Kidney (tissue), 14 donors: Measurements from ENCODE around the gene FANCC. TPM values are rescaled to one million over a fixed set of nuclear protein-coding genes. Genes with fewer than 3 reads are reported as not detected.

Source experiments
- DNase-seq, 5 donors: peaks; one replicate each; pipeline ENCODE4 v3.0.0-alpha.2; 2013 to 2020
- FAIRE-seq: peaks from 2 replicates; lab custom pipeline; 2012; peaks lifted over from hg19 to GRCh38; lab: Jason Lieb, UNC
- H3K27ac ChIP-seq, 2 donors: one replicate each; pipeline ENCODE4 v1.7.0; 2013; ENCODE audit warnings: low read depth in 2 of 2, low read length in 2 of 2, inconsistent platforms in 1 of 2
- H3K27me3 ChIP-seq: one replicate; pipeline ENCODE4 v1.7.1; 2013; ENCODE audit warnings: low read length, inconsistent platforms; ENCODE audit not compliant: control insufficient read depth, insufficient read depth
- H3K36me3 ChIP-seq, 3 donors: one replicate each; pipeline versions ENCODE4 v1.7.0 to v1.7.1; 2013; ENCODE audit warnings: low read length in 3 of 3, control low read depth in 1 of 3, inconsistent platforms in 1 of 3; ENCODE audit not compliant: insufficient read depth in 3 of 3, control insufficient read depth in 2 of 3
- H3K4me1 ChIP-seq, 3 donors: one replicate each; pipeline versions ENCODE4 v1.7.0 to v1.7.1; 2013; ENCODE audit warnings: low read length in 3 of 3, inconsistent platforms in 1 of 3, low read depth in 1 of 3; ENCODE audit not compliant: control insufficient read depth in 2 of 3, insufficient read depth in 2 of 3
- H3K4me3 ChIP-seq, 3 donors: one replicate each; pipeline versions ENCODE4 v1.7.0 to v1.8.1; 2013; ENCODE audit warnings: low read length in 3 of 3, control low read depth in 1 of 3, inconsistent platforms in 1 of 3
- H3K9ac ChIP-seq, 3 donors: one replicate each; pipeline versions ENCODE4 v1.7.0 to v1.7.1; 2013; ENCODE audit warnings: low read length in 3 of 3, control low read depth in 1 of 3, inconsistent platforms in 1 of 3
- H3K9me3 ChIP-seq, 3 donors: one replicate each; pipeline versions ENCODE4 v1.7.0 to v1.7.1; 2013; ENCODE audit warnings: low read length in 3 of 3, control low read depth in 1 of 3, inconsistent platforms in 1 of 3; ENCODE audit not compliant: control insufficient read depth in 2 of 3, insufficient read depth in 1 of 3
- intact Hi-C: fragments of 100-400 bp; cut with DNase I; formaldehyde crosslinking; loops from one replicate; pipeline ENCODE4 v1.11.1; 2022
- polyA plus RNA-seq: library from polyadenylated mRNA; stranded (reverse); fragments of 350-450 nt; fragmentation: Illumina TruSeq; extraction: RNeasy Lipid Tissue Mini Kit (QIAGEN cat#74804); gene quantifications from one replicate; pipeline ENCODE4 v1.2.3, GENCODE V29; 2014; ENCODE audit warnings: low read depth, low replicate concordance; ENCODE audit not compliant: insufficient read depth
- total RNA-seq: library from RNA; stranded (reverse); fragmentation: NEBNext Ultra II Directional; extraction: Animal tissue kit (Norgen Biotek cat#: 25700); gene quantifications from one replicate; pipeline ENCODE4 v1.2.1, GENCODE V29; 2021
- TF ChIP-seq, protein P1 (sequence below): IDR thresholded peaks from 3 replicates; pipeline ENCODE4 v1.5.1; 2012; ENCODE audit warnings: mild to moderate bottlenecking, moderate library complexity, borderline replicate concordance; ENCODE audit not compliant: insufficient read depth; ENCODE audit errors: extremely low read depth
- donor health status: control.
- donor health status: control.
- donor health status: control.
- donor health status: control.
- donor health status: control.
- donor health status: DM: yes; HTN: yes; CAD: no.
- donor health status: Normal renal cell carcinoma (clear cell type).

FANCC gene
- total and polyA plus RNA-seq, 2 donors from 2014 or later = 7.5 to 10.8 TPM

GRCh38 chr9:95313010-95313498, 4.5 kb downstream of the FANCC start:
- Histone ChIP-seq H3K4me3 (peak overlapping the region; percentile 50 to 60 (median 59)), H3K9me3 (no peaks in the 10 kb centered on the region), H3K4me1 (no peaks in the 10 kb centered on the region), H3K27me3 (no peaks in the 10 kb centered on the region), H3K27ac (no peak overlapping the region), H3K9ac (peak overlapping the region in 1 of 3 donors; percentile 28), H3K36me3 (no peaks in the 10 kb centered on the region)
- FAIRE-seq (no peak), DNase-seq (peak; percentile 82 to 89 (median 85))
- TF ChIP-seq, protein P1, sequence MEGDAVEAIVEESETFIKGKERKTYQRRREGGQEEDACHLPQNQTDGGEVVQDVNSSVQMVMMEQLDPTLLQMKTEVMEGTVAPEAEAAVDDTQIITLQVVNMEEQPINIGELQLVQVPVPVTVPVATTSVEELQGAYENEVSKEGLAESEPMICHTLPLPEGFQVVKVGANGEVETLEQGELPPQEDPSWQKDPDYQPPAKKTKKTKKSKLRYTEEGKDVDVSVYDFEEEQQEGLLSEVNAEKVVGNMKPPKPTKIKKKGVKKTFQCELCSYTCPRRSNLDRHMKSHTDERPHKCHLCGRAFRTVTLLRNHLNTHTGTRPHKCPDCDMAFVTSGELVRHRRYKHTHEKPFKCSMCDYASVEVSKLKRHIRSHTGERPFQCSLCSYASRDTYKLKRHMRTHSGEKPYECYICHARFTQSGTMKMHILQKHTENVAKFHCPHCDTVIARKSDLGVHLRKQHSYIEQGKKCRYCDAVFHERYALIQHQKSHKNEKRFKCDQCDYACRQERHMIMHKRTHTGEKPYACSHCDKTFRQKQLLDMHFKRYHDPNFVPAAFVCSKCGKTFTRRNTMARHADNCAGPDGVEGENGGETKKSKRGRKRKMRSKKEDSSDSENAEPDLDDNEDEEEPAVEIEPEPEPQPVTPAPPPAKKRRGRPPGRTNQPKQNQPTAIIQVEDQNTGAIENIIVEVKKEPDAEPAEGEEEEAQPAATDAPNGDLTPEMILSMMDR = no peak
- intact Hi-C loops = no loop called here

- Histone ChIP-seq H3K4me1 (peaks cover 0 to 5% (median 0%) of the 10 kb centered on the region in 3 donors), H3K9ac (no peak overlapping the region), H3K4me3 (no peak overlapping the region), H3K9me3 (no peaks in the 10 kb centered on the region), H3K27ac (no peak overlapping the region), H3K36me3 (no peaks in the 10 kb centered on the region), H3K27me3 (no peaks in the 10 kb centered on the region)
- DNase-seq (no peak), FAIRE-seq (no peak)
- intact Hi-C loops = no loop called here
- TF ChIP-seq, protein P1 = no peak
These were observed 5.5 kb downstream of the FANCC start for GRCh38 chr9:95311961-95312360.

DNA sequence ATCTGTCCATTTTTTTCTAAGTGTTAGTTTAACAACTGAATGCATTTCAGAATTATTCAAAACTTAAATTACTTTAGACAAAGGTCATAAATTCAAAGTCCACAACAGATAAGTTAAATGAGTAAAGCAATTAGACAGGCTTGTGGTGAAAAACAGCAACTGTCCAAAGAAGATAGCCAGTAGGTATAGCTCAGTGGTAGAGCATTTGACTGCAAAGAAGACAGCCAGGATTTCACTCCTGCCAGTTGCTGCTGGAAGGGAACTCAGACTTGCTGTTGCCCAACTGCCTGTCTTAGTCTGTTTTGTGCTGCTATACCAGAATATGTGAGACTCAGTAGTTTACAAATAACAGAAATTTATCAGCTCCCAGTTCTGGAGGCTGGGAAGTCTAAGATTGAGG, 10.0 kb downstream of the FANCC start:
- Histone ChIP-seq H3K27ac (no peak overlapping the region), H3K36me3 (no peaks in the 10 kb centered on the region), H3K4me3 (peak overlapping the region in 1 of 3 donors; percentile 13), H3K9me3 (no peaks in the 10 kb centered on the region), H3K4me1 (peaks cover 0 to 12% (median 4%) of the 10 kb centered on the region in 3 donors), H3K9ac (no peak overlapping the region), H3K27me3 (no peaks in the 10 kb centered on the region)
- no peak for FAIRE-seq
- no peak for DNase-seq
- TF ChIP-seq, protein P1 = no peak
- intact Hi-C loops = no loop called here

GRCh38 chr9:95306819-95307218, 10.7 kb downstream of the FANCC start:
- Histone ChIP-seq H3K27me3 (no peaks in the 10 kb centered on the region), H3K9me3 (no peaks in the 10 kb centered on the region), H3K4me1 (peaks cover 0 to 12% (median 4%) of the 10 kb centered on the region in 3 donors), H3K36me3 (no peaks in the 10 kb centered on the region), H3K27ac (no peak overlapping the region), H3K4me3 (no peak overlapping the region), H3K9ac (no peak overlapping the region)
- FAIRE-seq = no peak
- intact Hi-C loops = no loop called here
- peak in 4 of 5 donors; percentile 24 to 57 (median 50) for DNase-seq
- TF ChIP-seq, protein P1 = no peak
